B cell (primary cell): ENCODE results near the gene OCSTAMP. TPM values are rescaled to one million over a fixed set of nuclear protein-coding genes. Genes with fewer than 3 reads are reported as not detected.

Source experiments
- ATAC-seq: fragments of 200-7000 bp; cut with Tn5 transposase; one replicate; pipeline ENCODE4 v1.10.0; 2021; ENCODE audit warnings: low read depth, mild to moderate bottlenecking, moderate number of reproducible peaks, moderate library complexity
- CTCF ChIA-PET: fragments of 350-600 bp; sonication (Branson Sonifier 250); formaldehyde crosslinking; loops from one replicate; lab custom pipeline; 2021; ENCODE audit warnings: antibody characterized with exemption, inconsistent platforms; lab: Charles Lee
- POLR2A ChIA-PET: fragments of 350-600 bp; sonication (Branson Sonifier 250); formaldehyde crosslinking; loops from one replicate; lab custom pipeline; 2021; ENCODE audit warnings: antibody characterized with exemption; lab: Charles Lee
- DNase-seq: peaks from one replicate; pipeline ENCODE4 v3.0.0; 2013
- H2AFZ ChIP-seq: 2 replicates; pipeline ENCODE4 v1.6.1; 2012; ENCODE audit warnings: mild to moderate bottlenecking, low read depth, low read length; ENCODE audit not compliant: insufficient read depth, poor library complexity, severe bottlenecking
- H3K27ac ChIP-seq, 2 donors: 1 replicate in 1 of 2; 2 replicates in 1 of 2; pipeline ENCODE4 v1.5.1; 2012 to 2013; ENCODE audit warnings: low read length in 2 of 2, mild to moderate bottlenecking in 2 of 2, moderate library complexity in 1 of 2
- H3K27me3 ChIP-seq, 4 experiments: fragments of 200-600 bp in 1 of 4; sonication (generic) in 1 of 4; replicated peaks in 1 of 4; 1 replicate in 2 of 4; 2 replicates in 2 of 4; pipeline versions ENCODE4 v1.6.1 to v1.7.0; 2013 to 2016; ENCODE audit warnings: low read length in 3 of 4, mild to moderate bottlenecking in 2 of 4, mixed read lengths in 1 of 4, moderate library complexity in 1 of 4; ENCODE audit not compliant: insufficient read depth in 4 of 4, control insufficient read depth in 3 of 4; ENCODE audit errors: control extremely low read depth in 1 of 4
- H3K36me3 ChIP-seq, 2 experiments: replicated peaks in 1 of 2; 1 replicate in 1 of 2; 2 replicates in 1 of 2; pipeline versions ENCODE4 v1.6.1 to v1.7.1; 2013; ENCODE audit warnings: low read length in 1 of 2; ENCODE audit not compliant: insufficient read depth in 2 of 2, control insufficient read depth in 1 of 2; ENCODE audit errors: control extremely low read depth in 1 of 2, extremely low read depth in 1 of 2
- H3K4me1 ChIP-seq, 2 donors: fragments of 200-600 bp in 1 of 2; sonication (generic) in 1 of 2; 1 replicate in 1 of 2; 2 replicates in 1 of 2; pipeline versions ENCODE4 v1.5.1 to v1.6.1; 2013 to 2017; ENCODE audit warnings: low read length in 2 of 2; ENCODE audit not compliant: control insufficient read depth in 2 of 2, insufficient read depth in 2 of 2
- H3K4me2 ChIP-seq: replicated peaks from 2 replicates; pipeline ENCODE3; 2012; ENCODE audit warnings: mild to moderate bottlenecking, low read depth, low read length; ENCODE audit not compliant: poor library complexity, severe bottlenecking
- H3K4me3 ChIP-seq, 5 experiments: fragments of 200-600 bp in 1 of 5; sonication (generic) in 1 of 5; 1 replicate in 3 of 5; 2 replicates in 2 of 5; pipeline versions ENCODE4 v1.5.1 to v1.7.0; 2011 to 2016; ENCODE audit warnings: low read length in 4 of 5, mild to moderate bottlenecking in 4 of 5, low read depth in 2 of 5, control low read depth in 1 of 5, moderate library complexity in 1 of 5; ENCODE audit not compliant: insufficient read depth in 1 of 5; ENCODE audit errors: control extremely low read depth in 1 of 5, extremely low read depth in 1 of 5
- H3K79me2 ChIP-seq: fragments of 200-600 bp; sonication (generic); one replicate; pipeline ENCODE4 v1.6.0; 2016; ENCODE audit warnings: low read length; ENCODE audit not compliant: control insufficient read depth, insufficient read depth
- H3K9ac ChIP-seq: fragments of 200-600 bp; sonication (generic); 2 replicates; pipeline ENCODE4 v1.6.1; 2017; ENCODE audit warnings: mild to moderate bottlenecking, low read length, moderate library complexity
- H3K9me3 ChIP-seq, 3 donors: one replicate each; pipeline versions ENCODE4 v1.6.1 to v1.7.1; 2013; ENCODE audit warnings: low read length in 2 of 3; ENCODE audit not compliant: control insufficient read depth in 2 of 3, insufficient read depth in 1 of 3; ENCODE audit errors: control extremely low read depth in 1 of 3
- H4K20me1 ChIP-seq: 2 replicates; pipeline ENCODE4 v1.6.0; 2012; ENCODE audit warnings: mild to moderate bottlenecking, low read length; ENCODE audit not compliant: insufficient read depth, control insufficient read depth, poor library complexity, severe bottlenecking
- H3K27ac Mint-ChIP-seq: one replicate; pipeline ENCODE4 v1.8.0; 2021; ENCODE audit warnings: mixed read lengths
- H3K27me3 Mint-ChIP-seq: one replicate; pipeline ENCODE4 v1.8.0; 2021; ENCODE audit warnings: mixed read lengths
- H3K4me1 Mint-ChIP-seq: one replicate; pipeline ENCODE4 v1.8.0; 2021; ENCODE audit warnings: mixed read lengths
- H3K4me3 Mint-ChIP-seq: one replicate; pipeline ENCODE4 v1.8.0; 2021; ENCODE audit warnings: mixed read lengths
- H3K9me3 Mint-ChIP-seq: one replicate; pipeline ENCODE4 v1.8.0; 2022; ENCODE audit warnings: mixed read lengths; ENCODE audit not compliant: insufficient read depth
- EZH2 ChIP-seq: IDR thresholded peaks from 2 replicates; pipeline ENCODE4 v1.6.1; 2012; ENCODE audit warnings: borderline replicate concordance, low read depth, mild to moderate bottlenecking, moderate library complexity, low read length; ENCODE audit not compliant: insufficient read depth, poor library complexity, severe bottlenecking
- whole genome bisulfite sequencing: methylation state at CpG from one replicate; pipeline ENCODE4 v1.1.5; 2013; ENCODE audit warnings: missing lambda C conversion rate; ENCODE audit not compliant: insufficient coverage; 5-methylcytosine and 5-hydroxymethylcytosine counted together
- intact Hi-C: fragments of 100-400 bp; cut with micrococcal nuclease; formaldehyde crosslinking; loops from one replicate; pipeline ENCODE4 v1.10.0; 2022
- polyA plus RNA-seq: library from polyadenylated mRNA; depleted of rRNA; stranded (reverse); fragments of >200 nt; gene quantifications from 2 replicates; pipeline ENCODE4 v1.2.3, GENCODE V29; 2012
- total RNA-seq, 2 donors: library from RNA; stranded (reverse); fragments of 120-200 nt in 1 of 2; gene quantifications; 1 replicate in 1 of 2; 2 replicates in 1 of 2; pipeline versions ENCODE4 v1.2.3 to v1.2.4, GENCODE V29; 2013 to 2022
- TF ChIP-seq, protein P1 (sequence below): fragments of 200-600 bp; IDR thresholded peaks from one replicate; pipeline ENCODE4 v1.8.0; 2022; ENCODE audit warnings: antibody characterized with exemption, mild to moderate bottlenecking

The OCSTAMP gene
- total and polyA plus RNA-seq, 2 donors (not counting 1 experiment from before 2014, with no cell fraction given): not detected

- peaks cover 43% of the 10 kb centered on the region for H3K27me3 Mint-ChIP-seq
- Histone ChIP-seq H3K4me2 (peak within 1 kb of the TSS; percentile 85), H3K9ac (peak within 1 kb of the TSS; percentile 70), H3K79me2 (no peaks in the 10 kb centered on the region), H3K4me3 (peak within 1 kb of the TSS; percentile 3 to 60 (median 50)), H3K9me3 (peaks cover 0 to 5% (median 0%) of the 10 kb centered on the region in 3 donors), H3K4me1 (peaks cover 8 to 12% of the 10 kb centered on the region in 2 donors), H3K27ac (peak within 1 kb of the TSS in 1 of 2 donors; percentile 9), H4K20me1 (no peaks in the 10 kb centered on the region), H2AFZ (peak within 1 kb of the TSS; percentile 75), H3K27me3 (peaks cover 0 to 19% (median 11%) of the 10 kb centered on the region in 4 experiments), H3K36me3 (no peaks in the 10 kb centered on the region)
- H3K4me3 Mint-ChIP-seq: peak within 1 kb of the TSS; percentile 82
- TF ChIP-seq, protein P1, sequence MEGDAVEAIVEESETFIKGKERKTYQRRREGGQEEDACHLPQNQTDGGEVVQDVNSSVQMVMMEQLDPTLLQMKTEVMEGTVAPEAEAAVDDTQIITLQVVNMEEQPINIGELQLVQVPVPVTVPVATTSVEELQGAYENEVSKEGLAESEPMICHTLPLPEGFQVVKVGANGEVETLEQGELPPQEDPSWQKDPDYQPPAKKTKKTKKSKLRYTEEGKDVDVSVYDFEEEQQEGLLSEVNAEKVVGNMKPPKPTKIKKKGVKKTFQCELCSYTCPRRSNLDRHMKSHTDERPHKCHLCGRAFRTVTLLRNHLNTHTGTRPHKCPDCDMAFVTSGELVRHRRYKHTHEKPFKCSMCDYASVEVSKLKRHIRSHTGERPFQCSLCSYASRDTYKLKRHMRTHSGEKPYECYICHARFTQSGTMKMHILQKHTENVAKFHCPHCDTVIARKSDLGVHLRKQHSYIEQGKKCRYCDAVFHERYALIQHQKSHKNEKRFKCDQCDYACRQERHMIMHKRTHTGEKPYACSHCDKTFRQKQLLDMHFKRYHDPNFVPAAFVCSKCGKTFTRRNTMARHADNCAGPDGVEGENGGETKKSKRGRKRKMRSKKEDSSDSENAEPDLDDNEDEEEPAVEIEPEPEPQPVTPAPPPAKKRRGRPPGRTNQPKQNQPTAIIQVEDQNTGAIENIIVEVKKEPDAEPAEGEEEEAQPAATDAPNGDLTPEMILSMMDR: no peak
- TF ChIP-seq EZH2: no peak
- no peaks in the 10 kb centered on the region for H3K9me3 Mint-ChIP-seq
- WGBS: 9% methylated on average over 42 of the region's 49 CpGs
- H3K4me1 Mint-ChIP-seq: peaks cover 12% of the 10 kb centered on the region
- POLR2A ChIA-PET: no interaction called here
- DNase-seq: peak; percentile 31
- H3K27ac Mint-ChIP-seq: no peak within 1 kb of the TSS
- intact Hi-C loops: no loop called here
- ATAC-seq: no peak
- CTCF ChIA-PET: interaction anchor here (1.5 kb wide), 1 partner anchor 169 kb away, joined by 4 read pairs; no protein-coding TSS in a partner anchor
These were observed 37.3 kb downstream of the OCSTAMP start, which contains the start of gene ZNF334 for GRCh38 chr20:46512943-46513844. Gene ZNF334 (minus strand): TSS chr20:46513559. CDS start chr20:46512102, 1,457 bp downstream.

- ChIA-PET POLR2A (no interaction called here), CTCF (no interaction called here)
- Mint-ChIP-seq H3K27ac (no peak overlapping the region), H3K27me3 (peaks cover 51% of the 10 kb centered on the region), H3K9me3 (no peaks in the 10 kb centered on the region), H3K4me3 (no peak overlapping the region), H3K4me1 (peaks cover 12% of the 10 kb centered on the region)
- intact Hi-C loops: no loop called here
- no peaks in the 10 kb centered on the region for H3K36me3 ChIP-seq
- H3K27me3 ChIP-seq: peaks cover 0 to 15% (median 5%) of the 10 kb centered on the region in 4 experiments
- no peak overlapping the region for H2AFZ ChIP-seq
- ATAC-seq (no peak), DNase-seq (no peak)
- H3K9ac ChIP-seq: no peak overlapping the region
- H3K79me2 ChIP-seq: no peaks in the 10 kb centered on the region
- H4K20me1 ChIP-seq: no peaks in the 10 kb centered on the region
- peaks cover 0 to 5% (median 0%) of the 10 kb centered on the region in 3 donors for H3K9me3 ChIP-seq
- H3K27ac ChIP-seq: no peak overlapping the region
- H3K4me3 ChIP-seq: no peak overlapping the region
- peaks cover 8 to 12% of the 10 kb centered on the region in 2 donors for H3K4me1 ChIP-seq
- H3K4me2 ChIP-seq: no peak overlapping the region
- TF ChIP-seq EZH2: no peak
- TF ChIP-seq, protein P1: no peak
- no CpG with 5 or more reads among the region's 2 CpGs for WGBS
These were observed 40.9 kb downstream of the OCSTAMP start for GRCh38 chr20:46509523-46509922.
